Neural cell (in vitro differentiated cells): ENCODE data around the gene CCDC102A. TPM values are rescaled to one million over a fixed set of nuclear protein-coding genes. Genes with fewer than 3 reads are reported as not detected.

Experiments
- H2AFZ ChIP-seq: fragments of 200-600, 300-800 bp; sonication (generic), shearing (Covaris generic); 2 replicates; pipeline ENCODE4 v1.6.0; 2014; ENCODE audit warnings: low read depth, mild to moderate bottlenecking, antibody characterized with exemption, low read length, moderate library complexity
- H3F3A ChIP-seq: fragments of 200-600 bp; shearing (Covaris generic); 2 replicates; pipeline ENCODE4 v1.6.1; 2016; ENCODE audit warnings: mild to moderate bottlenecking, moderate library complexity, mixed read lengths, antibody characterized with exemption, low read length; ENCODE audit not compliant: insufficient read depth, poor library complexity, severe bottlenecking
- H3K27ac ChIP-seq: fragments of 200-600, 300-800 bp; sonication (generic), shearing (Covaris generic); 2 replicates; pipeline ENCODE4 v1.5.1; 2014; ENCODE audit warnings: mild to moderate bottlenecking, low read length, moderate library complexity
- H3K27me3 ChIP-seq: fragments of 300-800, 200-600 bp; sonication (generic), shearing (Covaris generic); 2 replicates; pipeline ENCODE4 v1.6.0; 2014; ENCODE audit warnings: mild to moderate bottlenecking, low read depth, low read length, moderate library complexity; ENCODE audit not compliant: insufficient read depth
- H3K36me3 ChIP-seq: fragments of 300-800, 200-600 bp; sonication (generic), shearing (Covaris generic); 2 replicates; pipeline ENCODE4 v1.5.1; 2014; ENCODE audit warnings: mild to moderate bottlenecking, antibody characterized with exemption, low read length, moderate library complexity; ENCODE audit not compliant: insufficient read depth
- H3K4me2 ChIP-seq: fragments of 300-800, 200-600 bp; sonication (generic), shearing (Covaris generic); 2 replicates; pipeline ENCODE4 v1.6.0; 2014; ENCODE audit warnings: mild to moderate bottlenecking, low read length
- H3K4me3 ChIP-seq: fragments of 300-800, 200-600 bp; sonication (generic), shearing (Covaris generic); 2 replicates; pipeline ENCODE4 v1.5.1; 2014; ENCODE audit warnings: mild to moderate bottlenecking, low read length, moderate library complexity
- H3K79me2 ChIP-seq: fragments of 200-600 bp; shearing (Covaris generic); replicated peaks from 2 replicates; pipeline ENCODE4 v1.6.0; 2014; ENCODE audit warnings: mild to moderate bottlenecking, low read length, moderate library complexity; ENCODE audit not compliant: insufficient read depth
- H3K9ac ChIP-seq: fragments of 300-800, 200-600 bp; sonication (generic), shearing (Covaris generic); 2 replicates; pipeline ENCODE4 v1.6.1; 2016; ENCODE audit warnings: mild to moderate bottlenecking, low read length, mixed read lengths
- H3K9me2 ChIP-seq: fragments of 200-600 bp; shearing (Covaris generic); 2 replicates; pipeline ENCODE4 v1.6.1; 2016; ENCODE audit warnings: mild to moderate bottlenecking, low read length, mixed read lengths; ENCODE audit not compliant: insufficient read depth
- H3K9me3 ChIP-seq: fragments of 200-600, 300-800 bp; sonication (generic), shearing (Covaris generic); 2 replicates; pipeline ENCODE4 v1.6.1; 2016; ENCODE audit warnings: mild to moderate bottlenecking, mixed run types, low read length, moderate library complexity, mixed read lengths
- H4K20me1 ChIP-seq: fragments of 200-600 bp; shearing (Covaris generic); 2 replicates; pipeline ENCODE4 v1.6.1; 2016; ENCODE audit warnings: mild to moderate bottlenecking, mixed run types; ENCODE audit not compliant: insufficient read depth
- EP300 ChIP-seq: fragments of 450-650 bp; conservative IDR thresholded peaks from 2 replicates; pipeline ENCODE4 v1.6.1; 2014; ENCODE audit warnings: antibody characterized with exemption, mild to moderate bottlenecking, moderate library complexity; ENCODE audit not compliant: poor library complexity, severe bottlenecking
- EZH2 ChIP-seq: fragments of 200-600, 300-800 bp; shearing (Covaris generic), sonication (generic); IDR thresholded peaks from 2 replicates; pipeline ENCODE4 v1.6.1; 2014; ENCODE audit warnings: antibody characterized with exemption, low read length, borderline replicate concordance, mild to moderate bottlenecking; ENCODE audit not compliant: insufficient read depth, poor library complexity, severe bottlenecking
- MXI1 ChIP-seq: fragments of 450-650 bp; conservative IDR thresholded peaks from 2 replicates; pipeline ENCODE4 v1.6.1; 2014; ENCODE audit warnings: antibody characterized with exemption, mild to moderate bottlenecking; ENCODE audit not compliant: poor library complexity, severe bottlenecking
- POLR2AphosphoS5 ChIP-seq: IDR thresholded peaks from 2 replicates; pipeline ENCODE4 v1.6.1; 2012
- RAD21 ChIP-seq: fragments of 450-650 bp; conservative IDR thresholded peaks from 2 replicates; pipeline ENCODE4 v1.6.1; 2014; ENCODE audit warnings: antibody characterized with exemption, mild to moderate bottlenecking, moderate library complexity
- REST ChIP-seq: IDR thresholded peaks from 2 replicates; pipeline ENCODE4 v1.6.1; 2012; ENCODE audit warnings: borderline replicate concordance
- SMC3 ChIP-seq: fragments of 450-650 bp; conservative IDR thresholded peaks from 2 replicates; pipeline ENCODE4 v1.6.1; 2014; ENCODE audit warnings: antibody characterized with exemption, mild to moderate bottlenecking, moderate library complexity; ENCODE audit not compliant: poor library complexity
- TAF1 ChIP-seq: IDR thresholded peaks from 2 replicates; pipeline ENCODE4 v1.6.1; 2012; ENCODE audit warnings: low read depth
- polyA plus RNA-seq: library from polyadenylated mRNA; depleted of rRNA; stranded (reverse); fragments of >200 nt; gene quantifications from 2 replicates; pipeline ENCODE4 v1.2.3, GENCODE V29; 2014
- TF ChIP-seq, protein P1 (sequence below): fragments of 450-650 bp; IDR thresholded peaks from 2 replicates; pipeline ENCODE4 v1.5.1; 2014; ENCODE audit warnings: antibody characterized with exemption, mild to moderate bottlenecking, moderate library complexity; ENCODE audit not compliant: poor library complexity, severe bottlenecking

Gene CCDC102A
- polyA plus RNA-seq, 1 donor from 2014 or later, result 0.20 TPM

GRCh38 chr16:57572978-57573728, 36.8 kb upstream of the CCDC102A start:
- H3F3A ChIP-seq, result no peaks in the 10 kb centered on the region
- H2AFZ ChIP-seq, result no peak overlapping the region
- TF ChIP-seq SMC3 (no peak), MXI1 (no peak), EP300 (no peak), EZH2 (no peak), POLR2AphosphoS5 (no peak), TAF1 (no peak), REST (no peak), RAD21 (no peak)
- TF ChIP-seq, protein P1, sequence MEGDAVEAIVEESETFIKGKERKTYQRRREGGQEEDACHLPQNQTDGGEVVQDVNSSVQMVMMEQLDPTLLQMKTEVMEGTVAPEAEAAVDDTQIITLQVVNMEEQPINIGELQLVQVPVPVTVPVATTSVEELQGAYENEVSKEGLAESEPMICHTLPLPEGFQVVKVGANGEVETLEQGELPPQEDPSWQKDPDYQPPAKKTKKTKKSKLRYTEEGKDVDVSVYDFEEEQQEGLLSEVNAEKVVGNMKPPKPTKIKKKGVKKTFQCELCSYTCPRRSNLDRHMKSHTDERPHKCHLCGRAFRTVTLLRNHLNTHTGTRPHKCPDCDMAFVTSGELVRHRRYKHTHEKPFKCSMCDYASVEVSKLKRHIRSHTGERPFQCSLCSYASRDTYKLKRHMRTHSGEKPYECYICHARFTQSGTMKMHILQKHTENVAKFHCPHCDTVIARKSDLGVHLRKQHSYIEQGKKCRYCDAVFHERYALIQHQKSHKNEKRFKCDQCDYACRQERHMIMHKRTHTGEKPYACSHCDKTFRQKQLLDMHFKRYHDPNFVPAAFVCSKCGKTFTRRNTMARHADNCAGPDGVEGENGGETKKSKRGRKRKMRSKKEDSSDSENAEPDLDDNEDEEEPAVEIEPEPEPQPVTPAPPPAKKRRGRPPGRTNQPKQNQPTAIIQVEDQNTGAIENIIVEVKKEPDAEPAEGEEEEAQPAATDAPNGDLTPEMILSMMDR, result no peak
- H3K79me2 ChIP-seq, result no peaks in the 10 kb centered on the region
- no peaks in the 10 kb centered on the region for H3K36me3 ChIP-seq
- H4K20me1 ChIP-seq, result no peaks in the 10 kb centered on the region
- H3K9me2 ChIP-seq, result no peaks in the 10 kb centered on the region
- no peaks in the 10 kb centered on the region for H3K27me3 ChIP-seq
- no peak overlapping the region for H3K4me2 ChIP-seq
- no peak overlapping the region for H3K9ac ChIP-seq
- no peaks in the 10 kb centered on the region for H3K9me3 ChIP-seq
- H3K4me3 ChIP-seq, result no peak overlapping the region
- H3K27ac ChIP-seq, result no peak overlapping the region

DNA sequence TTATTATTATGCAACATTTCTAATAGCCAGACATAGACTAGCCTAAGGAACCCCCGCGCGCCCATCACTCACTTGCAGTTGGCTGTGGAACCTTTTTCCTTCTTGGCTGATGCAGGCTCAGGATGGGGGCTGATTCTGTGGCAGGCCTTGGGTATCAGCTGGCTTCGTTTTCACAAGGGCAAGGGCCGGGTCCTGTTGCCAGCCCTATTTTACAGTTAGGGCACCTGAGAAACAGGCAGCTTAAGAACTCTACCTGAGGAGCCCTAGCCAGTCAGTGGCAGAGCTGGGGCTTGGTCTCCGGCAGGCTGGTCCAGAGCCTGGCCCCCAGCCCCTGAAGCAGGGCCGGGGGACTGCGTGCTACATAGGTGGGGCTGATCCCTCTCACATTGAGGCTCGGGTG, 34.7 kb upstream of the CCDC102A start:
- no peak overlapping the region for H3K4me2 ChIP-seq
- TF ChIP-seq, protein P1, result no peak
- TF ChIP-seq RAD21, result no peak
- no peak for TF ChIP-seq POLR2AphosphoS5
- no peak for TF ChIP-seq MXI1
- TF ChIP-seq EZH2, result no peak
- no peak for TF ChIP-seq REST
- TF ChIP-seq TAF1, result no peak
- no peak for TF ChIP-seq EP300
- no peak for TF ChIP-seq SMC3
- H3K27me3 ChIP-seq, result no peaks in the 10 kb centered on the region
- H3K4me3 ChIP-seq, result no peak overlapping the region
- no peaks in the 10 kb centered on the region for H3K36me3 ChIP-seq
- no peak overlapping the region for H3K27ac ChIP-seq
- H3K9ac ChIP-seq, result no peak overlapping the region
- H2AFZ ChIP-seq, result no peak overlapping the region
- H3K79me2 ChIP-seq, result no peaks in the 10 kb centered on the region
- no peaks in the 10 kb centered on the region for H4K20me1 ChIP-seq
- H3K9me2 ChIP-seq, result no peaks in the 10 kb centered on the region
- H3F3A ChIP-seq, result no peaks in the 10 kb centered on the region
- no peaks in the 10 kb centered on the region for H3K9me3 ChIP-seq
